K562 (cell line): ENCODE data around the gene CDC14B. TPM values are rescaled to one million over a fixed set of nuclear protein-coding genes. Genes with fewer than 3 reads are reported as not detected.

Experiments used
- BCL6 ChIP-seq: fragments of 250-450 bp; sonication (Bioruptor Pico); IDR thresholded peaks from 2 replicates; pipeline ENCODE4 v1.4.0; 2020
- CBFA2T3 ChIP-seq: fragments of 450-650 bp; IDR thresholded peaks from 2 replicates; pipeline ENCODE4 v1.6.1; 2017
- FOXK2 ChIP-seq, 2 experiments: fragments of 450-650 bp; IDR thresholded peaks in 1 of 2; conservative IDR thresholded peaks in 1 of 2; 2 replicates each; pipeline ENCODE4 v1.6.1; 2016; ENCODE audit warnings: low read depth in 2 of 2, mild to moderate bottlenecking in 1 of 2
- HOXB6 ChIP-seq: fragments of 250-450 bp; sonication (Bioruptor Pico); IDR thresholded peaks from 2 replicates; pipeline ENCODE4 v1.5.1; 2022; ENCODE audit warnings: mild to moderate bottlenecking, borderline replicate concordance
- MAFK ChIP-seq: IDR thresholded peaks from 2 replicates; pipeline ENCODE4 v1.6.1; 2011; ENCODE audit warnings: low read length, improper control_type of control experiment
- NCOA2 ChIP-seq, 2 experiments: fragments of 450-650 bp; IDR thresholded peaks; 2 replicates each; pipeline ENCODE4 v1.6.1; 2018; ENCODE audit warnings: mild to moderate bottlenecking in 2 of 2, moderate library complexity in 1 of 2; ENCODE audit not compliant: partially characterized antibody in 2 of 2
- NELFE ChIP-seq: IDR thresholded peaks from 2 replicates; pipeline ENCODE4 v1.6.1; 2011; ENCODE audit warnings: mild to moderate bottlenecking; ENCODE audit not compliant: insufficient read depth, insufficient read length
- NFYB ChIP-seq: IDR thresholded peaks from 2 replicates; pipeline ENCODE4 v1.6.1; 2011; ENCODE audit warnings: mild to moderate bottlenecking, moderate library complexity; ENCODE audit not compliant: insufficient read length; ENCODE audit errors: extremely low read depth
- POLR2A ChIP-seq: fragments of 450-650 bp; conservative IDR thresholded peaks from 2 replicates; pipeline ENCODE4 v1.6.1; 2016
- SETDB1 ChIP-seq: IDR thresholded peaks from one replicate; pipeline ENCODE4 v1.6.1; 2012; ENCODE audit warnings: low read length, control low read depth, inconsistent platforms
- SREBF1 ChIP-seq: fragments of 150-350 bp; IDR thresholded peaks from 2 replicates; pipeline ENCODE4 v1.6.1; 2014; ENCODE audit warnings: antibody characterized with exemption, low read depth, low read length, borderline replicate concordance
- SREBF2 ChIP-seq: sonication (generic); formaldehyde crosslinking; IDR thresholded peaks from 2 replicates; pipeline ENCODE4 v1.4.0; 2020; ENCODE audit warnings: mild to moderate bottlenecking, missing genetic modification reagents
- TCF7L2 ChIP-seq: fragments of 150-350 bp; IDR thresholded peaks from 2 replicates; pipeline ENCODE4 v1.6.1; 2016; ENCODE audit warnings: low read depth, mild to moderate bottlenecking, low read length, moderate library complexity
- U2AF2 ChIP-seq: fragments of 200-400 bp; formaldehyde crosslinking; optimal IDR thresholded peaks from 2 replicates; pipeline ENCODE3; 2017; ENCODE audit warnings: low read depth, mild to moderate bottlenecking, low read length
- ZNF121 ChIP-seq: sonication (generic); formaldehyde crosslinking; conservative IDR thresholded peaks from 2 replicates; pipeline ENCODE4 v1.8.0; 2022; ENCODE audit warnings: missing genetic modification reagents
- ZNF175 ChIP-seq: fragments of 200-800 bp; sonication (Bioruptor generic); IDR thresholded peaks from 2 replicates; pipeline ENCODE4 v1.6.1; 2016; ENCODE audit warnings: low read depth, mild to moderate bottlenecking, missing genetic modification characterization, missing compliant biosample characterization
- ZNF3 ChIP-seq: fragments of 250-450 bp; sonication (Bioruptor Pico); IDR thresholded peaks from 2 replicates; pipeline ENCODE4 v1.5.0; 2021; ENCODE audit warnings: mild to moderate bottlenecking, moderate library complexity
- polyA plus RNA-seq, 8 experiments: library from polyadenylated mRNA; depleted of rRNA in 4 of 8; stranded (reverse) in 5 of 8; unstranded in 3 of 8; fragments of >200 nt; fragmentation: Nextera tagmentation in 2 of 8; fragmentation: Illumina TruSeq in 1 of 8; extraction: Ambion mirVana in 2 of 8; extraction: Trizol in 1 of 8; gene quantifications; 2 replicates each; pipeline versions ENCODE4 v1.2.1 to v1.2.3, GENCODE V29; 2011 to 2014; ENCODE audit warnings: inconsistent platforms in 1 of 8, missing spikeins in 1 of 8
- total RNA-seq, 7 experiments: library from RNA; depleted of rRNA in 6 of 7; stranded (reverse); fragments of >200 nt in 6 of 7; fragmentation: Illumina TruSeq in 2 of 7; extraction: Trizol in 2 of 7; gene quantifications; 2 replicates each; pipeline versions ENCODE4 v1.2.1 to v1.2.3, GENCODE V29; 2011 to 2021; ENCODE audit warnings: low replicate concordance in 1 of 7
- TF ChIP-seq, protein P1 (sequence below): sonication (generic); formaldehyde crosslinking; IDR thresholded peaks from 2 replicates; pipeline ENCODE4 v1.8.1; 2023; ENCODE audit warnings: mild to moderate bottlenecking, missing genetic modification reagents
- TF ChIP-seq, protein P2 (sequence below): IDR thresholded peaks from 2 replicates; pipeline ENCODE4 v1.6.1; 2012; ENCODE audit warnings: low read depth, low read length, improper control_type of control experiment, borderline replicate concordance
- TF ChIP-seq, protein P3 (sequence below): sonication (generic); formaldehyde crosslinking; IDR thresholded peaks from 2 replicates; pipeline ENCODE4 v1.8.0; 2022; ENCODE audit warnings: missing genetic modification reagents, mild to moderate bottlenecking, borderline replicate concordance
- TF ChIP-seq, protein P4 (sequence below): sonication (generic); formaldehyde crosslinking; IDR thresholded peaks from 2 replicates; pipeline ENCODE4 v1.8.0; 2022; ENCODE audit warnings: mild to moderate bottlenecking, missing genetic modification reagents
- TF ChIP-seq, protein P5 (sequence below), 2 experiments: fragments of 250-450 bp in 1 of 2; fragments of 450-650 bp in 1 of 2; sonication (Bioruptor Pico) in 1 of 2; IDR thresholded peaks; 2 replicates each; pipeline versions ENCODE4 v1.6.1 to v1.8.0; 2016 to 2021; ENCODE audit warnings: mild to moderate bottlenecking in 2 of 2, moderate library complexity in 2 of 2, missing compliant biosample characterization in 1 of 2, missing genetic modification characterization in 1 of 2
- TF ChIP-seq, protein P6 (sequence below): sonication (generic); formaldehyde crosslinking; IDR thresholded peaks from 2 replicates; pipeline ENCODE4 v1.8.1; 2022; ENCODE audit warnings: missing genetic modification reagents

Gene CDC14B
- total and polyA plus RNA-seq, 9 of the 15 experiments (the other 6 are each of a cell fraction or from before 2014, with no cell fraction given), result 1.4 to 6.0 (median 3.8) TPM

DNA sequence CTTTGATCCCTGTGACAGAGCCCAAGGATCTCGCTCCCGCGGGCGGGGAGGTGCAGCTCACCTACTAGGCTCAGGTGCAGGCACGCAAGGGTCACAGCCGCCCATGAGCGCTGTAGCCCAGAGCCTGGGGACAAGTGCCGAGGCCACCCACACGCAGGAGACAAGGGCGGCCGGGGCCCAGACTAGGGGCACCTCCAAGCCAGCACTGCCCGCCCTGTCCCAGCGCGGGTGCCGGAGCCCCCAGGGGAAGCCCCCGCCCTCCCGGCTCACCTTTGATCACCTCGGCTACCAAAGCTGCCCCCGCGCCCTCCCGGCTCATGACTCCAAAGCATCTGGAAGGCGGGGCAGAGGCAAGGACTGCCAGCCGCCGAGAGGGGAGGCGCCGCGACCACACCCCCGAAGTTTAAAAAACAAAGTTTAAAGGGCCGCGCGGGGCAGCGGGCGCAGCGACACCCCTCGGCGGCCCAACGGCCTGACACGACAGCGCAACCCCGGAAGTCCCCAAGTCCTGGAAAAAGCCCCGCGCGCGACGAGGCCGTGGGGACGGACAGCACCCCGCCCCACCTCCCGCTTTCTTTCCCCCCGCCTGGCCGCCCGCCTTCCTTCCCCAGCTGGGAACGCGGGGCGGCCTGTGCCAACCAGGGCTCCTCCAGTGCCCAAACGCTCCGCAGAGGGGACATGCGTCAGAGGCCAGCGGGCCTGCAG, 53.0 kb downstream of the CDC14B start (continued):
- TF ChIP-seq, protein P1, sequence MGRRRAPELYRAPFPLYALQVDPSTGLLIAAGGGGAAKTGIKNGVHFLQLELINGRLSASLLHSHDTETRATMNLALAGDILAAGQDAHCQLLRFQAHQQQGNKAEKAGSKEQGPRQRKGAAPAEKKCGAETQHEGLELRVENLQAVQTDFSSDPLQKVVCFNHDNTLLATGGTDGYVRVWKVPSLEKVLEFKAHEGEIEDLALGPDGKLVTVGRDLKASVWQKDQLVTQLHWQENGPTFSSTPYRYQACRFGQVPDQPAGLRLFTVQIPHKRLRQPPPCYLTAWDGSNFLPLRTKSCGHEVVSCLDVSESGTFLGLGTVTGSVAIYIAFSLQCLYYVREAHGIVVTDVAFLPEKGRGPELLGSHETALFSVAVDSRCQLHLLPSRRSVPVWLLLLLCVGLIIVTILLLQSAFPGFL (CRISPR knock-in tag), result no peak
- TF ChIP-seq ZNF121 (CRISPR knock-in tag) (no peak), POLR2A (no peak), HOXB6 (no peak), SREBF1 (no peak), TCF7L2 (no peak), U2AF2 (no peak), MAFK (no peak), NCOA2 (IDR thresholded peaks at IDR 0.05; ENCODE audit: partially characterized antibody in 2 of 2) (no peak), SREBF2 (CRISPR knock-in tag) (no peak), NELFE (no peak), NFYB (no peak), BCL6 (CRISPR knock-in tag) (no peak), CBFA2T3 (no peak), FOXK2 (conservative IDR thresholded peaks at IDR 0.05 in 1 of 2, IDR thresholded peaks at IDR 0.05 in 1 of 2; ENCODE audit: low read depth in 2 of 2) (no peak), SETDB1 (no peak), ZNF3 (no peak), ZNF175 (CRISPR knock-in tag) (0 out of 2 replicates have a peak, but pooled peaks have one; percentile 25)
- TF ChIP-seq, protein P2, sequence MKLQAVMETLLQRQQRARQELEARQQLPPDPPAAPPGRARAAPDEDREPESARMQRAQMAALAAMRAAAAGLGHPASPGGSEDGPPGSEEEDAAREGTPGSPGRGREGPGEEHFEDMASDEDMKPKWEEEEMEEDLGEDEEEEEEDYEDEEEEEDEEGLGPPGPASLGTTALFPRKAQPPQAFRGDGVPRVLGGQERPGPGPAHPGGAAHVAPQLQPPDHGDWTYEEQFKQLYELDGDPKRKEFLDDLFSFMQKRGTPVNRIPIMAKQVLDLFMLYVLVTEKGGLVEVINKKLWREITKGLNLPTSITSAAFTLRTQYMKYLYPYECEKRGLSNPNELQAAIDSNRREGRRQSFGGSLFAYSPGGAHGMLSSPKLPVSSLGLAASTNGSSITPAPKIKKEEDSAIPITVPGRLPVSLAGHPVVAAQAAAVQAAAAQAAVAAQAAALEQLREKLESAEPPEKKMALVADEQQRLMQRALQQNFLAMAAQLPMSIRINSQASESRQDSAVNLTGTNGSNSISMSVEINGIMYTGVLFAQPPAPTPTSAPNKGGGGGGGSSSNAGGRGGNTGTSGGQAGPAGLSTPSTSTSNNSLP, result no peak
- TF ChIP-seq, protein P3, sequence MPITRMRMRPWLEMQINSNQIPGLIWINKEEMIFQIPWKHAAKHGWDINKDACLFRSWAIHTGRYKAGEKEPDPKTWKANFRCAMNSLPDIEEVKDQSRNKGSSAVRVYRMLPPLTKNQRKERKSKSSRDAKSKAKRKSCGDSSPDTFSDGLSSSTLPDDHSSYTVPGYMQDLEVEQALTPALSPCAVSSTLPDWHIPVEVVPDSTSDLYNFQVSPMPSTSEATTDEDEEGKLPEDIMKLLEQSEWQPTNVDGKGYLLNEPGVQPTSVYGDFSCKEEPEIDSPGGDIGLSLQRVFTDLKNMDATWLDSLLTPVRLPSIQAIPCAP, result no peak
- TF ChIP-seq, protein P4, sequence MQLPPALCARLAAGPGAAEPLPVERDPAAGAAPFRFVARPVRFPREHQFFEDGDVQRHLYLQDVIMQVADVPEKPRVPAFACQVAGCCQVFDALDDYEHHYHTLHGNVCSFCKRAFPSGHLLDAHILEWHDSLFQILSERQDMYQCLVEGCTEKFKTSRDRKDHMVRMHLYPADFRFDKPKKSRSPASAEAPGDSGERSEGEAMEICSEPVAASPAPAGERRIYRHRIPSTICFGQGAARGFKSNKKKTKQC (CRISPR knock-in tag), result peak; percentile 69; the same call in 1 of the 2 replicates
- TF ChIP-seq, protein P5, sequence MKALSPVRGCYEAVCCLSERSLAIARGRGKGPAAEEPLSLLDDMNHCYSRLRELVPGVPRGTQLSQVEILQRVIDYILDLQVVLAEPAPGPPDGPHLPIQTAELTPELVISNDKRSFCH (CRISPR knock-in tag; IDR thresholded peaks at IDR 0.05), result no peak
- TF ChIP-seq, protein P5 (tag; IDR thresholded peaks at IDR 0.05), result no peak
- TF ChIP-seq, protein P6, sequence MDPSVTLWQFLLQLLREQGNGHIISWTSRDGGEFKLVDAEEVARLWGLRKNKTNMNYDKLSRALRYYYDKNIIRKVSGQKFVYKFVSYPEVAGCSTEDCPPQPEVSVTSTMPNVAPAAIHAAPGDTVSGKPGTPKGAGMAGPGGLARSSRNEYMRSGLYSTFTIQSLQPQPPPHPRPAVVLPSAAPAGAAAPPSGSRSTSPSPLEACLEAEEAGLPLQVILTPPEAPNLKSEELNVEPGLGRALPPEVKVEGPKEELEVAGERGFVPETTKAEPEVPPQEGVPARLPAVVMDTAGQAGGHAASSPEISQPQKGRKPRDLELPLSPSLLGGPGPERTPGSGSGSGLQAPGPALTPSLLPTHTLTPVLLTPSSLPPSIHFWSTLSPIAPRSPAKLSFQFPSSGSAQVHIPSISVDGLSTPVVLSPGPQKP, result no peak
